HL-60/S4 treated with retinoic acid at 250 ng/mL for 4 days and 3 days (cell line): Measurements from ENCODE around the gene TSHZ2.

Experiments
- in situ Hi-C: fragments of 300-500 bp; cut with MboI; formaldehyde crosslinking; loops from 2 replicates; pipeline ENCODE4 v1.7.0; 2022; ENCODE audit warnings: low sequenced_read_pairs

Gene TSHZ2

DNA sequence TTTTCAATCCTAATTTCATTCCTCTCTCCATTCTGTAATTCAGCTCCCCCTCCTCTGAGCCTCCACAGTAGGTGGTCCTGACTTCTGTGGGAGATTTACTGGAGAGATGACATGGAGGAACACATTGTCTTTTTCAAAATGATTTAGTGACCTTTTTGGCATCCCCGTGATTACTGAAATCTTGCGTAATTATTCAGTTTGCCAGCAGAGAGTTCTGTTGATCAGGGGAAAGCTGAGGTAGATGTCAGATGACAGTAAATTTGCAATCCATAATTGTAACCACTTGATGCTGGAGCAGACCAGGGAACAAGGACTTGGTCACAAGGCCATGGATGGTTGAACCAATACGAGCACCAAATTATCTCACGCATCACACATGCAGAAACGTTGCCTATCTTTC is 302.2 kb downstream of the TSHZ2 start:
- in situ Hi-C loops, result no loop called here

- in situ Hi-C loops, result no loop called here
These were observed 302.6 kb downstream of the TSHZ2 start for GRCh38 chr20:53274807-53275206.

GRCh38 chr20:53276143-53276542 is 304.0 kb downstream of the TSHZ2 start:
- in situ Hi-C loops, result no loop called here

DNA sequence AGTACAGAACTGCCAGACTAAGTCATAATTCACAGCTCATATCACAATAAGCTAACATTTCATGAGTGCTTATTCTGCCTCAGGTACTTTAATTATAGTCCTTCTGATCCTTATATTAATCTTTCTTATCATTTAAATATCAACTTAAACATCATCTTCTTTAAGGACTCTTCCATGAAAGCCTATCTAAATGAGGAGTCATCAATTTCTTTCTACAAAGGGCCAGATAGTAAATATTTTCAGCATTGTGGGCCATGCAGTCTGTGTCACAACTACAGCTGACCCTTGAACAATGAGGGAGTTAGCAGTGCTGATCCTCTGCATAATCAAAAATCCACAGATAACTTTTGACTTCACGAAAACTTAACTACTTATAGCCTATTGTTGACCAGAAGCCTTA is 306.4 kb downstream of the TSHZ2 start:
- in situ Hi-C loops, result no loop called here

DNA sequence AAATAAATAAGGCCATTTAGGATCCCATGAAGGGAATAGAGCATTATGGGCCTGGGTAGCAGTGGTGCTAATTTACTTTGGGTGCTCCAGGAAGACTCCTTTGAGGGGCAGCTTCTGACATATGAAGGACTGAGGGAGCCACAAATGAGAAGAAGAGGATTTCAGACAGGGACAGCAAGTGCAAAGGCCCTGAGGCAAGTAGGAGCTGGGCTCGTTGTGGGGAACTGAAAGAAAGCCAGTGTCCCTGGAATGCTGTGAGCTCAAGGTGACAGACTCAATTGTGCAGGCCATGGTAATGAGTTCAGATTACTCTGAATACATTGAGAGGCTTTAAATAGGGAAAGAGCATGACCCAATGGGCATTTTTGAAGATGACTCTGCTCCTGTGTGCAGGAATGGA is 307.6 kb downstream of the TSHZ2 start:
- in situ Hi-C loops, result no loop called here

GRCh38 chr20:53281557-53282117 is 309.5 kb downstream of the TSHZ2 start:
- in situ Hi-C loops, result no loop called here

DNA sequence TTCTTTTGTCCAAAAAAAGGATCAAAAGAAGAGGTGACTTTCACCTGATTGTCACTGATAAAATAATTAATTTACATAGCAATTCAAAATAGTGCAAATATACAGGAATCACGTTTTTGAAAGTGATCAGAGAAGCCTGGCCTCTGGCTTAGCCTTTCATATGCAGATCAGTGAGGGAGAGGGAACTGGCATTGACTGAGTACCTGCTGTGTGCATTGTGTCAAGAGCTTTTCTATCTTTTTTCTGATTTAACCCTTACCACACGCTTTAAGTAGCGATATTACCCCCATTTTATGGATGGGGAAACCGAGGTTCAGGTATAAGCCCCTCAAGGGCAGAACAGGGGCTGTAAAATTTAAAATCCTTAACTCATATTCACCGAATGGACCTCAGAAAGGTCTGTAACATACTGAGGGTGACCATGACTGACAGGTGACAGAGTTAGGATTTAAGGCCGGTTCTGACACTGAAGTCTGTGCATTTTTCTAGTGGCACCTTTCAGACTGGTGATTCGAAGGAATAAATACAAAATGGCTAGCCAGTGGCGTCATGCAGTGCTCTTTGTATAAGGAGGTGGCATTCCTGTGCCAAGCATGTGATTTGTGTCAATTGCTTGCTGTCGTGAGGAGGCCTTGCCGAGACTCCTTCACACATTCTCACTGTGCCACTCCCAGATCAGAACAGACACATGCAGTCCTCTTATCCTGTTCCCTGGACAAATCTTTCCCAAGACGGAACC is 310.2 kb downstream of the TSHZ2 start:
- in situ Hi-C loops, result no loop called here

- in situ Hi-C loops, result no loop called here
These were observed 310.9 kb downstream of the TSHZ2 start for GRCh38 chr20:53283011-53283410.

GRCh38 chr20:53283597-53283996 is 311.4 kb downstream of the TSHZ2 start:
- in situ Hi-C loops, result no loop called here

GRCh38 chr20:53284256-53284655 is 312.1 kb downstream of the TSHZ2 start:
- in situ Hi-C loops, result no loop called here

GRCh38 chr20:53284696-53285095 is 312.5 kb downstream of the TSHZ2 start:
- in situ Hi-C loops, result no loop called here

DNA sequence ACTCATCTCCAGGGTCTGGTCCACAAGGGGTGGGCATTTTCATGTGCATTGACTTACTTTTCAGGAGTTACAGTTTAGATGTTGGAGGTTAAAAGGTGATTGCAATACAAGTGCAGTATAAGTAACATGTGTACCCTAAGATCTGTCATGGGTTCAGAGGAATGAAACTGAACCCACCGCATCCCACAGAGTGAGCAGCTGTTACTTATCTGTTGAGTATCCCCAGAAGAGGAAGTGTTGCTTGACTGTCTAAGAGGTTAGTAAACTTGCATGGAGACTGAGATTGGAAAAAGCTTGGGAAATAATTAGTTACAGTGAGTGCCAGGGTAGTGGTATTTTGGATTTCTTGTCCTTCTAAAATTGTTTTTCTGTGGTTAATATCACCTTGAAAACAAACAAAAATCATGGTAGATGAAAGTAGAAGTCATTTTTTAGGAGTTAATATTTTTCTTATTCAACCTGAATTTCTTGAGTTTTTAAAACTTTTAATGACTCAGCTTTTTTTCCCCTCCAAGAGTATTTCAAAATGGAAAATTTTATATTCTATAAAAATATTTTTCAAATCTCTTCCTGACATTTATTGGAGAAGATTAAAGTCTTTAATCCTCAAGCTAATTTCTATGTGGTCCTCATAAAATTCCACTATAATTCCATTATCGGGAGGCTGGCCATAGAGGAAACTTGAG is 315.3 kb downstream of the TSHZ2 start:
- in situ Hi-C loops, result no loop called here

GRCh38 chr20:53291548-53291947 is 319.4 kb downstream of the TSHZ2 start:
- in situ Hi-C loops, result no loop called here

DNA sequence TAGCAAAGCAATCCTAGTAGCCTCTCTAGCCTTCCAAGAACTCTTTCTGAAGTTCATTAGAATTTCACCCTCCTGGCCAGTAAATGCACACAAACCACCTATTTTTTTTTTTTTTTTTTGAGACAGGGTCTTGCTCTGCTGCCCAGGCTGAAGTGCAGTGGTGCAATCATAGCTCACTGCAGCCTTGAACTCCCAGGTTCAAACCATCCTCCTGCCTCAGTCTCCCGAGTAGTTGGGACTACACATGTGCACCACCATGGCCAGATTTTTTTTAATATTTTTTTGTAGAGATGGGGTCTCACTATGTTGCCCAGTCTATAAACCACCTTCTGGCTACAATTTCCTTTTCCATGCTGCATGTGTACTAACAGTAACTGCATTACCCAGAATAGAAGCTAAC is 320.2 kb downstream of the TSHZ2 start:
- in situ Hi-C loops, result no loop called here

DNA sequence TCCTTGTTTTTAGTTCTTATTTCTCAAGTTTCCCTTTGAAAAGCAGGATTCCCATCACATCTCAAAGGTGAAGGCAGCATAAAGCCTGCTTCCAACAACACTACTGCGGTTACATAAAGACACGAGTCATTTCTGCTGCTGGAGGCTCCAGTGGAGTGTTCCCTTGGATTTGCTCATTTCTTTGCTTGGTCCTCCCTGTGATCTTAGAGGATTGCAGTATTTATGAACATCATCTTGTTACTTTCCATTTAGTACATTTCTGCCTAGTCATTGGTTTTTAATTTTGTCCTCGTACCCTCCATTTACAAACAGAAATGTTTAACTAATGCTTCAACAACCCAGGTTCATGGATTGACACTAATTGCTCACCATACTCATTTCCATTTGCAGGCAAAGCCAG is 322.6 kb downstream of the TSHZ2 start:
- in situ Hi-C loops, result no loop called here

DNA sequence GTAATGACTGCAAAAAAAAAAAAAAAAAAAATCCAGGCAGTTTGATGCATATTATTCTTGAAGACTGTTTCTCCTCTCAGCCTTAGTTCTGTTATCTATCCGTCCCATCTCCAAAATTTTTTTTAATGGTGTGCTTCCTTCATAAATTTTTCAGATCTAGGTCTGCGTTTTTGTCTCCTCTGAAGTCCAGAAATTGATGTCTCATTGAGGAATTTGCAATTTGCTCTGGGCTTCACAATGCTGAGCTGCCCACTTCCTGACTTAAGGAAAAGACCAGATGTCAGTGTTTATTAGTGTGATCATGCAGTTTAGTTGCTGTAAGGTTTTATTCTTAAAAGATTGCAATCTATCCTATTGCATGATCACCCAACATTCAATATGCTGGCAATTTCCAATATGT is 323.9 kb downstream of the TSHZ2 start:
- in situ Hi-C loops, result no loop called here

DNA sequence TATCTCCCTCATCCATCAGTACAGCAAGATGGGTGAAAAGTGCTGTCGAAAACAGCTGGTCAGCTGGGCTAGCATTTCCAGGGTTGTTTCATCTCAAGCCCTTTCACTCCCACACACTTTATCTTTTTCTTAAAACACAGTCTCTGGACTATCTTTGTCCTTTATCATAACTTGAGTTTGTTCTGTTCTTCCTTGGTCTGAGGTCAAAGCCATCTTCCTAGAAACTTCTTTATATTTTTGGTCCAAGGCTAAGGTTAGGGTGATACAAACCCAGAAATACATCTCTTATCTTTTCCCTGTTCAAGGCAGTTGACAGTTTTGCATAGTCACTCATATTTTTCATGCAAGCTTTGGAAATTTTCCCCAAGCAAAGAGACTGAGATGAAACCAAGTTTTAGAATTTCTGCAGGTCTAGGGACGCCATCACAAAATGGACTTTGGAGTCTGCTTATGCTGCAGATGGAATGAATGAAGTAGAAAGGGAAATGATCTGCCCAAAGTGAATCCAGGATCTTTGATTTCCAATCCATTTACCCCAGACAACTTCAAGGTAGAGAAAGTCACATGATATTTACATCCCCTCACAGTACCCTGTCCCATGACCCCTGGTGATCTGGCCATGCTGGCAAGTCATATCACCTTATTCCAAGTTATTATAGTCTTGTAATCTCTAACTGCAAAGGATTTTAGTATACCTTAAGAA is 324.4 kb downstream of the TSHZ2 start:
- in situ Hi-C loops, result no loop called here

DNA sequence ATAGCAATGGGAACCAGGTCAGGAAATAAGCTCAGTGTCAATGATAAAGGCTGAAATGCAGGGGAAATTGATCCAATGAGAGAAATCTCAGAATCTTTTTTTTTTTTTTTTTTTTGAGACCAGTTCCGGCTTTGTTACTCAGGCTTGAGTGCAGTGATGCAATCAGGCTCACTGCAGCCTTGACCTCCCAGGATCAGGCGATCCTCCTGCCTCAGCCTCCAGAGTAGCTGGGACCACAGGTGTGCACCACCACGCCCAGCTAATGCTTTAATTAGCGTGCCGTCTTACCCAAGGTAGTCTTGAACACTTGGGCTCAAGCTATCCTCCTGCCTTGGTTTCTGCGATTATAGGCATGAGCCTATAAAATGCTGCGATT is 325.0 kb downstream of the TSHZ2 start:
- in situ Hi-C loops, result no loop called here

- in situ Hi-C loops, result no loop called here
These were observed 326.1 kb downstream of the TSHZ2 start for GRCh38 chr20:53298260-53298659.

- in situ Hi-C loops, result no loop called here
These were observed 326.8 kb downstream of the TSHZ2 start for GRCh38 chr20:53298911-53299310.

- in situ Hi-C loops, result no loop called here
These were observed 327.7 kb downstream of the TSHZ2 start for GRCh38 chr20:53299831-53300230.

GRCh38 chr20:53301869-53302268 is 329.7 kb downstream of the TSHZ2 start:
- in situ Hi-C loops, result no loop called here
